GM23338 (cell line): ENCODE results near the gene ADCK2. TPM values are rescaled to one million over a fixed set of nuclear protein-coding genes. Genes with fewer than 3 reads are reported as not detected.
"Not testable (repeated sequence)": the region's sequence is repeated elsewhere in the genome, so short reads cannot be mapped to it uniquely, and the experiment has no call there.

Source experiments
- ATAC-seq: fragments of 200-7000 bp; cut with Tn5 transposase; 3 replicates; pipeline ENCODE4 v1.9.1; 2020
- DNase-seq: peaks from one replicate; pipeline ENCODE4 v3.0.0-alpha.2; 2015; ENCODE audit warnings: low spot score
- H2AFZ ChIP-seq: fragments of 200-600 bp; sonication (generic); 2 replicates; pipeline ENCODE4 v1.8.0; 2016; ENCODE audit warnings: antibody characterized with exemption, mild to moderate bottlenecking, moderate library complexity
- H3F3A ChIP-seq: fragments of 200-600 bp; sonication (generic); replicated peaks from 2 replicates; pipeline ENCODE4 v1.8.0; 2017; ENCODE audit warnings: antibody characterized with exemption, mixed run types, low read depth
- H3K27ac ChIP-seq: fragments of 200-600 bp; sonication (generic); 2 replicates; pipeline ENCODE4 v1.6.1; 2016; ENCODE audit warnings: low read depth
- H3K27me3 ChIP-seq: fragments of 200-600 bp; sonication (generic); 2 replicates; pipeline ENCODE4 v1.8.0; 2016; ENCODE audit warnings: mild to moderate bottlenecking, mixed run types, moderate library complexity; ENCODE audit not compliant: insufficient read depth
- H3K36me3 ChIP-seq: fragments of 200-600 bp; sonication (generic); 2 replicates; pipeline ENCODE4 v1.8.0; 2016; ENCODE audit warnings: mild to moderate bottlenecking; ENCODE audit not compliant: insufficient read depth
- H3K4me1 ChIP-seq: fragments of 200-600 bp; sonication (generic); 2 replicates; pipeline ENCODE4 v1.8.0; 2016; ENCODE audit warnings: mild to moderate bottlenecking, moderate library complexity; ENCODE audit not compliant: insufficient read depth
- H3K4me2 ChIP-seq: fragments of 200-600 bp; sonication (generic); 2 replicates; pipeline ENCODE4 v1.7.1; 2017; ENCODE audit warnings: mixed run types
- H3K4me3 ChIP-seq: fragments of 200-600 bp; sonication (generic); 2 replicates; pipeline ENCODE4 v1.6.1; 2016; ENCODE audit warnings: mixed run types
- H3K79me2 ChIP-seq: fragments of 200-600 bp; sonication (generic); replicated peaks from 2 replicates; pipeline ENCODE4 v1.8.0; 2017; ENCODE audit warnings: mild to moderate bottlenecking; ENCODE audit not compliant: insufficient read depth
- H3K9me2 ChIP-seq: fragments of 200-600 bp; sonication (generic); 2 replicates; pipeline ENCODE4 v1.8.0; 2017; ENCODE audit not compliant: insufficient read depth
- H4K20me1 ChIP-seq: fragments of 200-600 bp; sonication (generic); replicated peaks from 2 replicates; pipeline ENCODE4 v1.8.0; 2017; ENCODE audit warnings: mild to moderate bottlenecking; ENCODE audit not compliant: insufficient read depth
- H3K27ac Mint-ChIP-seq: 2 replicates; pipeline ENCODE4 v1.8.0; 2020; ENCODE audit warnings: inconsistent platforms, mild to moderate bottlenecking, moderate library complexity, mixed read lengths
- H3K27me3 Mint-ChIP-seq: 3 replicates; pipeline ENCODE4 v1.8.0; 2022; ENCODE audit warnings: low read depth, mild to moderate bottlenecking, moderate library complexity, mixed read lengths, inconsistent platforms; ENCODE audit not compliant: insufficient read depth, poor library complexity
- H3K36me3 Mint-ChIP-seq: 3 replicates; pipeline ENCODE4 v1.8.0; 2021; ENCODE audit warnings: low read depth, mild to moderate bottlenecking, inconsistent platforms, moderate library complexity, mixed read lengths
- H3K4me1 Mint-ChIP-seq: 3 replicates; pipeline ENCODE4 v1.8.0; 2020; ENCODE audit warnings: mild to moderate bottlenecking, inconsistent platforms, mixed read lengths
- H3K4me3 Mint-ChIP-seq: 3 replicates; pipeline ENCODE4 v1.8.0; 2021; ENCODE audit warnings: moderate library complexity, mild to moderate bottlenecking, inconsistent platforms, mixed read lengths
- H3K9me3 Mint-ChIP-seq: 3 replicates; pipeline ENCODE4 v1.8.0; 2020; ENCODE audit warnings: moderate library complexity, mild to moderate bottlenecking, inconsistent platforms, mixed read lengths
- CREB1 ChIP-seq: fragments of 250-450 bp; sonication (Bioruptor Pico); IDR thresholded peaks from 2 replicates; pipeline ENCODE4 v1.5.0; 2020; ENCODE audit warnings: low read depth, mild to moderate bottlenecking, moderate library complexity
- CTCF ChIP-seq, 2 experiments: fragments of 200-600 bp in 1 of 2; sonication (generic) in 1 of 2; conservative IDR thresholded peaks; 2 replicates each; pipeline versions ENCODE4 v1.5.1 to v1.6.1; 2016 to 2017; ENCODE audit warnings: antibody characterized with exemption in 2 of 2, low read depth in 2 of 2, mild to moderate bottlenecking in 2 of 2, moderate library complexity in 1 of 2
- ETS1 ChIP-seq: IDR thresholded peaks from 2 replicates; pipeline ENCODE4 v1.6.1; 2016; ENCODE audit warnings: antibody characterized with exemption
- EZH2phosphoT487 ChIP-seq: fragments of 200-600 bp; sonication (generic); IDR thresholded peaks from one replicate; pipeline ENCODE4 v1.8.1; 2018; ENCODE audit warnings: antibody characterized with exemption; ENCODE audit not compliant: unreplicated experiment
- JUNB ChIP-seq: IDR thresholded peaks from one replicate; pipeline ENCODE4 v1.6.1; 2016; ENCODE audit warnings: antibody characterized with exemption; ENCODE audit not compliant: unreplicated experiment
- NANOG ChIP-seq: IDR thresholded peaks from 2 replicates; pipeline ENCODE4 v1.6.1; 2016; ENCODE audit warnings: antibody characterized with exemption, borderline replicate concordance
- POLR2AphosphoS5 ChIP-seq: IDR thresholded peaks from 2 replicates; pipeline ENCODE4 v1.6.1; 2016; ENCODE audit warnings: antibody characterized with exemption, low read depth
- STAT1 ChIP-seq: IDR thresholded peaks from one replicate; pipeline ENCODE4 v1.6.1; 2016; ENCODE audit warnings: antibody characterized with exemption; ENCODE audit not compliant: unreplicated experiment
- ZNF114 ChIP-seq: fragments of 250-450 bp; sonication (Bioruptor Pico); IDR thresholded peaks from 2 replicates; pipeline ENCODE4 v1.5.0; 2020; ENCODE audit warnings: mild to moderate bottlenecking, moderate library complexity
- ZNF462 ChIP-seq: fragments of 250-450 bp; sonication (Bioruptor Pico); IDR thresholded peaks from 2 replicates; pipeline ENCODE4 v1.5.0; 2020; ENCODE audit warnings: mild to moderate bottlenecking, moderate library complexity
- polyA plus RNA-seq: library from polyadenylated mRNA; unstranded; fragments of >200 nt; fragmentation: Nextera tagmentation; extraction: Ambion mirVana; gene quantifications from 2 replicates; pipeline ENCODE4 v1.2.1, GENCODE V29; 2016
- total RNA-seq: library from RNA; depleted of rRNA; stranded (reverse); fragments of >200 nt; shearing (Covaris generic); gene quantifications from 2 replicates; pipeline ENCODE4 v1.2.3, GENCODE V29; 2014

The ADCK2 gene
- total and polyA plus RNA-seq, 2 experiments from 2014 or later, result 4.7 to 14.4 TPM

GRCh38 chr7:140691376-140692045 lies 18.8 kb downstream of the ADCK2 start (continued):
- TF ChIP-seq CTCF (conservative IDR thresholded peaks at IDR 0.05; ENCODE audit: low read depth in 2 of 2), result peak; percentile 49 to 68

GRCh38 chr7:140693849-140694248 lies 21.1 kb downstream of the ADCK2 start:
- not testable (repeated sequence) for H3K36me3 ChIP-seq, H3F3A ChIP-seq, H3K27ac ChIP-seq, H3K9me2 ChIP-seq, H3K4me3 Mint-ChIP-seq, ATAC-seq, H2AFZ ChIP-seq, H3K4me2 ChIP-seq, H3K4me3 ChIP-seq, H3K27me3 ChIP-seq, H4K20me1 ChIP-seq, H3K36me3 Mint-ChIP-seq, DNase-seq, H3K9me3 Mint-ChIP-seq, H3K27ac Mint-ChIP-seq, H3K4me1 ChIP-seq
- Mint-ChIP-seq H3K27me3 (peaks cover 21% of the 10 kb centered on the region), H3K4me1 (peaks cover 15% of the 10 kb centered on the region)
- peaks cover 16% of the 10 kb centered on the region for H3K79me2 ChIP-seq

GRCh38 chr7:140694592-140694991 lies 21.8 kb downstream of the ADCK2 start:
- Mint-ChIP-seq H3K27me3 (peaks cover 21% of the 10 kb centered on the region), H3K4me1 (peaks cover 15% of the 10 kb centered on the region), H3K27ac (no peak overlapping the region), H3K4me3 (no peak overlapping the region), H3K36me3 (peaks cover 3% of the 10 kb centered on the region; the same call in 2 of the 3 replicates), H3K9me3 (no peaks in the 10 kb centered on the region; the same call in 2 of the 3 replicates)
- no peak for DNase-seq
- H3K27me3 ChIP-seq, result no peaks in the 10 kb centered on the region
- no peak overlapping the region for H3K4me2 ChIP-seq
- H2AFZ ChIP-seq, result no peak overlapping the region
- no peaks in the 10 kb centered on the region; the same call in 1 of the 2 replicates for H4K20me1 ChIP-seq
- H3F3A ChIP-seq, result 0 out of 2 replicates have a peak, but pooled peaks cover 3% of the 10 kb centered on the region
- no peaks in the 10 kb centered on the region; the same call in 1 of the 2 replicates for H3K4me1 ChIP-seq
- no peak overlapping the region for H3K4me3 ChIP-seq
- ATAC-seq, result no peak
- peaks cover 24% of the 10 kb centered on the region for H3K79me2 ChIP-seq
- no peak overlapping the region for H3K27ac ChIP-seq
- no peaks in the 10 kb centered on the region for H3K36me3 ChIP-seq
- H3K9me2 ChIP-seq, result no peaks in the 10 kb centered on the region
- TF ChIP-seq JUNB (no peak), ZNF462 (CRISPR knock-in tag) (no peak), STAT1 (no peak), EZH2phosphoT487 (no peak), POLR2AphosphoS5 (no peak), ZNF114 (CRISPR knock-in tag) (no peak), CREB1 (CRISPR knock-in tag) (no peak), NANOG (no peak), ETS1 (no peak)
